Kidney (tissue), 14 donors: ENCODE data around the gene PARVB. TPM values are rescaled to one million over a fixed set of nuclear protein-coding genes. Genes with fewer than 3 reads are reported as not detected.

ENCODE experiments used
- DNase-seq, 5 donors: peaks; one replicate each; pipeline ENCODE4 v3.0.0-alpha.2; 2013 to 2020
- FAIRE-seq: peaks from 2 replicates; lab custom pipeline; 2012; peaks lifted over from hg19 to GRCh38; lab: Jason Lieb, UNC
- H3K27ac ChIP-seq, 2 donors: one replicate each; pipeline ENCODE4 v1.7.0; 2013; ENCODE audit warnings: low read depth in 2 of 2, low read length in 2 of 2, inconsistent platforms in 1 of 2
- H3K27me3 ChIP-seq: one replicate; pipeline ENCODE4 v1.7.1; 2013; ENCODE audit warnings: low read length, inconsistent platforms; ENCODE audit not compliant: control insufficient read depth, insufficient read depth
- H3K36me3 ChIP-seq, 3 donors: one replicate each; pipeline versions ENCODE4 v1.7.0 to v1.7.1; 2013; ENCODE audit warnings: low read length in 3 of 3, control low read depth in 1 of 3, inconsistent platforms in 1 of 3; ENCODE audit not compliant: insufficient read depth in 3 of 3, control insufficient read depth in 2 of 3
- H3K4me1 ChIP-seq, 3 donors: one replicate each; pipeline versions ENCODE4 v1.7.0 to v1.7.1; 2013; ENCODE audit warnings: low read length in 3 of 3, inconsistent platforms in 1 of 3, low read depth in 1 of 3; ENCODE audit not compliant: control insufficient read depth in 2 of 3, insufficient read depth in 2 of 3
- H3K4me3 ChIP-seq, 3 donors: one replicate each; pipeline versions ENCODE4 v1.7.0 to v1.8.1; 2013; ENCODE audit warnings: low read length in 3 of 3, control low read depth in 1 of 3, inconsistent platforms in 1 of 3
- H3K9ac ChIP-seq, 3 donors: one replicate each; pipeline versions ENCODE4 v1.7.0 to v1.7.1; 2013; ENCODE audit warnings: low read length in 3 of 3, control low read depth in 1 of 3, inconsistent platforms in 1 of 3
- H3K9me3 ChIP-seq, 3 donors: one replicate each; pipeline versions ENCODE4 v1.7.0 to v1.7.1; 2013; ENCODE audit warnings: low read length in 3 of 3, control low read depth in 1 of 3, inconsistent platforms in 1 of 3; ENCODE audit not compliant: control insufficient read depth in 2 of 3, insufficient read depth in 1 of 3
- intact Hi-C: fragments of 100-400 bp; cut with DNase I; formaldehyde crosslinking; loops from one replicate; pipeline ENCODE4 v1.11.1; 2022
- polyA plus RNA-seq: library from polyadenylated mRNA; stranded (reverse); fragments of 350-450 nt; fragmentation: Illumina TruSeq; extraction: RNeasy Lipid Tissue Mini Kit (QIAGEN cat#74804); gene quantifications from one replicate; pipeline ENCODE4 v1.2.3, GENCODE V29; 2014; ENCODE audit warnings: low read depth, low replicate concordance; ENCODE audit not compliant: insufficient read depth
- total RNA-seq: library from RNA; stranded (reverse); fragmentation: NEBNext Ultra II Directional; extraction: Animal tissue kit (Norgen Biotek cat#: 25700); gene quantifications from one replicate; pipeline ENCODE4 v1.2.1, GENCODE V29; 2021
- TF ChIP-seq, protein P1 (sequence below): IDR thresholded peaks from 3 replicates; pipeline ENCODE4 v1.5.1; 2012; ENCODE audit warnings: mild to moderate bottlenecking, moderate library complexity, borderline replicate concordance; ENCODE audit not compliant: insufficient read depth; ENCODE audit errors: extremely low read depth
- donor health status: control.
- donor health status: control.
- donor health status: control.
- donor health status: control.
- donor health status: control.
- donor health status: DM: yes; HTN: yes; CAD: no.
- donor health status: Normal renal cell carcinoma (clear cell type).

The PARVB gene
- total and polyA plus RNA-seq, 2 donors from 2014 or later: 32.9 to 51.1 TPM

DNA sequence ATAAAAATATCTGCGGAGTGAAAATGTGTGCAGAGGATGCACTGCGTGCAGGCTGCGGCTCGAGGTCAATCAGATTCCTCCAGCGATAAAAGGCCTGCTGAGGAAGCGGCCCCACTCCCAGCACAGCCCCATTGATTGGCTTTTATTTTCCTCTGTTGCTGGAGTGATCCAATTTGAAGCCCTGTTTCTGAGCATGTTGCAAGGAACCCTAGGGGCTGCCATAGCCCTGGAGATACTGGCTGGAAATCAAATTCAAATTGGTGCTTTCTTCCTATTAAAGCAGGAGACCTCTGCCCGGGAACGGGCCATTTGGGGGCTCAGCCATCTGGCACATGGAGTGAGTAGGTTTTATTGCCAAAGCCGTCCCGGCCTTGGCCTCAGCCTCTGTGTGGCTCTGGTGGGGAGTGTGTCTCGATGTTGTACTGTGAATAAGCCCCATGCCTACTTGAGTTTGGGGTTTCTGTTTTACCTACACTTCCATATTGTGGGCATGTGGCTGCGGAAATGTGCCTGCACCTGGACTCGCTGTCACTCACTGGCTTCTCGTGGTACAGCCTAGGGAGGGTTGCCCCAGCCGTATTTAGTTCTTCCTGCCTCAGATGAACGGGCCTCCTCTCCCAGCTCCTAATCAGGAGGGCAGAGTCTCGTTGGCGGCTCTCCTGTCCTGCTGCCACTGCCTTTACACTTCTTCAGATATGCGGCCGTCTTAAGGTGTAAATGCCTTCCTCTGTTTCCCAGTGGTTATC, 25.6 kb downstream of the PARVB start:
- H3K9ac ChIP-seq: no peak overlapping the region
- peaks cover 0 to 3% (median 0%) of the 10 kb centered on the region in 3 donors for H3K4me1 ChIP-seq
- no peak overlapping the region for H3K27ac ChIP-seq
- H3K27me3 ChIP-seq: no peaks in the 10 kb centered on the region
- no peaks in the 10 kb centered on the region for H3K36me3 ChIP-seq
- intact Hi-C loops: no loop called here
- DNase-seq: no peak
- H3K9me3 ChIP-seq: no peaks in the 10 kb centered on the region
- FAIRE-seq: no peak
- no peak overlapping the region for H3K4me3 ChIP-seq
- TF ChIP-seq, protein P1, sequence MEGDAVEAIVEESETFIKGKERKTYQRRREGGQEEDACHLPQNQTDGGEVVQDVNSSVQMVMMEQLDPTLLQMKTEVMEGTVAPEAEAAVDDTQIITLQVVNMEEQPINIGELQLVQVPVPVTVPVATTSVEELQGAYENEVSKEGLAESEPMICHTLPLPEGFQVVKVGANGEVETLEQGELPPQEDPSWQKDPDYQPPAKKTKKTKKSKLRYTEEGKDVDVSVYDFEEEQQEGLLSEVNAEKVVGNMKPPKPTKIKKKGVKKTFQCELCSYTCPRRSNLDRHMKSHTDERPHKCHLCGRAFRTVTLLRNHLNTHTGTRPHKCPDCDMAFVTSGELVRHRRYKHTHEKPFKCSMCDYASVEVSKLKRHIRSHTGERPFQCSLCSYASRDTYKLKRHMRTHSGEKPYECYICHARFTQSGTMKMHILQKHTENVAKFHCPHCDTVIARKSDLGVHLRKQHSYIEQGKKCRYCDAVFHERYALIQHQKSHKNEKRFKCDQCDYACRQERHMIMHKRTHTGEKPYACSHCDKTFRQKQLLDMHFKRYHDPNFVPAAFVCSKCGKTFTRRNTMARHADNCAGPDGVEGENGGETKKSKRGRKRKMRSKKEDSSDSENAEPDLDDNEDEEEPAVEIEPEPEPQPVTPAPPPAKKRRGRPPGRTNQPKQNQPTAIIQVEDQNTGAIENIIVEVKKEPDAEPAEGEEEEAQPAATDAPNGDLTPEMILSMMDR: no peak

- TF ChIP-seq, protein P1: no peak
- H3K27ac ChIP-seq: no peak overlapping the region
Observed at GRCh38 chr22:44050766-44051355, 26.8 kb downstream of the PARVB start.

GRCh38 chr22:44051358-44051757, 27.3 kb downstream of the PARVB start:
- Histone ChIP-seq H3K4me3 (no peak overlapping the region), H3K4me1 (peaks cover 0 to 3% (median 0%) of the 10 kb centered on the region in 3 donors), H3K9me3 (no peaks in the 10 kb centered on the region), H3K9ac (no peak overlapping the region), H3K27ac (no peak overlapping the region), H3K27me3 (no peaks in the 10 kb centered on the region), H3K36me3 (no peaks in the 10 kb centered on the region)
- no peak for DNase-seq
- FAIRE-seq: no peak
- TF ChIP-seq, protein P1: no peak
- intact Hi-C loops: no loop called here

More at GRCh38 chr22:44050766-44051355, 26.8 kb downstream of the PARVB start:
- H3K36me3 ChIP-seq: no peaks in the 10 kb centered on the region
- DNase-seq (no peak), FAIRE-seq (no peak)
- intact Hi-C loops: no loop called here
- H3K4me1 ChIP-seq: peaks cover 0 to 3% (median 0%) of the 10 kb centered on the region in 3 donors
- H3K4me3 ChIP-seq: no peak overlapping the region
- H3K9me3 ChIP-seq: no peaks in the 10 kb centered on the region
- H3K27me3 ChIP-seq: no peaks in the 10 kb centered on the region
- no peak overlapping the region for H3K9ac ChIP-seq
